ENCODE results near the gene MKX. TPM values are rescaled to one million over a fixed set of nuclear protein-coding genes. Genes with fewer than 3 reads are reported as not detected.

MKX gene
- total RNA-seq, 2 experiments from 2014 or later = 0.58 to 1.1 TPM

GRCh38 chr10:27635290-27635689 lies 110.3 kb downstream of the MKX start:
- Mint-ChIP-seq H3K27me3 (peaks cover 7% of the 10 kb centered on the region), H3K9me3 (peaks cover 2% of the 10 kb centered on the region), H3K27ac (no peak overlapping the region), H3K4me3 (no peak overlapping the region), H3K4me1 (no peaks in the 10 kb centered on the region), H3K36me3 (no peaks in the 10 kb centered on the region)
- no peak for DNase-seq

- H3K27ac Mint-ChIP-seq = no peak overlapping the region
- no peaks in the 10 kb centered on the region for H3K36me3 Mint-ChIP-seq
- DNase-seq = no peak
- peaks cover 21% of the 10 kb centered on the region for H3K27me3 Mint-ChIP-seq
- H3K9me3 Mint-ChIP-seq = peaks cover 2% of the 10 kb centered on the region
- H3K4me3 Mint-ChIP-seq = no peak overlapping the region
- no peaks in the 10 kb centered on the region for H3K4me1 Mint-ChIP-seq
Measured at GRCh38 chr10:27628621-27629020, 117.0 kb downstream of the MKX start.

GRCh38 chr10:27626890-27627289 lies 118.7 kb downstream of the MKX start:
- DNase-seq = no peak
- Mint-ChIP-seq H3K36me3 (no peaks in the 10 kb centered on the region), H3K27me3 (peaks cover 22% of the 10 kb centered on the region), H3K9me3 (no peaks in the 10 kb centered on the region), H3K27ac (no peak overlapping the region), H3K4me1 (no peaks in the 10 kb centered on the region), H3K4me3 (no peak overlapping the region)

- no peak for DNase-seq
- Mint-ChIP-seq H3K36me3 (no peaks in the 10 kb centered on the region), H3K4me1 (no peaks in the 10 kb centered on the region), H3K4me3 (no peak overlapping the region), H3K27me3 (peaks cover 21% of the 10 kb centered on the region), H3K27ac (no peak overlapping the region), H3K9me3 (no peaks in the 10 kb centered on the region)
Measured at GRCh38 chr10:27625452-27626211, 120.0 kb downstream of the MKX start.

GRCh38 chr10:27624941-27625340 lies 120.7 kb downstream of the MKX start:
- no peak overlapping the region for H3K27ac Mint-ChIP-seq
- no peaks in the 10 kb centered on the region for H3K9me3 Mint-ChIP-seq
- no peak for DNase-seq
- peaks cover 21% of the 10 kb centered on the region for H3K27me3 Mint-ChIP-seq
- H3K4me1 Mint-ChIP-seq = no peaks in the 10 kb centered on the region
- no peaks in the 10 kb centered on the region for H3K36me3 Mint-ChIP-seq
- no peak overlapping the region for H3K4me3 Mint-ChIP-seq

Other genes starting within 250 kb of the MKX start
- gene RAB18, start 241.5 kb downstream of the MKX start, total RNA-seq = 10 to 100 TPM; 58.3 to 61.4 TPM

All from activated naive CD8-positive, alpha-beta T cell treated with anti-CD3 and anti-CD28 coated beads for 36 hours (primary cell).